HepG2 (cell line): ENCODE results near the gene KLHL35. TPM values are rescaled to one million over a fixed set of nuclear protein-coding genes. Genes with fewer than 3 reads are reported as not detected.

ENCODE experiments used
- ARID3A ChIP-seq: IDR thresholded peaks from 2 replicates; pipeline ENCODE4 v1.6.1; 2012; ENCODE audit warnings: low read depth, low read length, improper control_type of control experiment
- ARNTL ChIP-seq: sonication (generic); formaldehyde crosslinking; IDR thresholded peaks from 2 replicates; pipeline ENCODE4 v1.4.0; 2020; ENCODE audit warnings: mild to moderate bottlenecking, missing genetic modification reagents
- DRAP1 ChIP-seq: IDR thresholded peaks from 2 replicates; pipeline ENCODE4 v1.6.1; 2016; ENCODE audit warnings: missing genetic modification reagents, missing compliant biosample characterization
- ELK4 ChIP-seq: sonication (generic); formaldehyde crosslinking; IDR thresholded peaks from 2 replicates; pipeline ENCODE4 v1.9.0; 2021; ENCODE audit warnings: missing genetic modification reagents, borderline replicate concordance
- MTF1 ChIP-seq: sonication (generic); formaldehyde crosslinking; IDR thresholded peaks from 2 replicates; pipeline ENCODE4 v1.5.0; 2020; ENCODE audit warnings: missing genetic modification reagents
- RELA ChIP-seq: sonication (generic); formaldehyde crosslinking; IDR thresholded peaks from 2 replicates; pipeline ENCODE4 v1.4.0; 2020; ENCODE audit warnings: missing genetic modification reagents
- REPIN1 ChIP-seq: sonication (generic); formaldehyde crosslinking; IDR thresholded peaks from 2 replicates; pipeline ENCODE4 v1.8.0; 2022; ENCODE audit warnings: missing genetic modification reagents, low read depth, mild to moderate bottlenecking, borderline replicate concordance
- SATB2 ChIP-seq: sonication (generic); formaldehyde crosslinking; IDR thresholded peaks from 2 replicates; pipeline ENCODE4 v1.5.0; 2020; ENCODE audit warnings: missing genetic modification reagents
- TRIM22 ChIP-seq: fragments of 450-650 bp; IDR thresholded peaks from 2 replicates; pipeline ENCODE4 v1.6.1; 2017
- ZBTB25 ChIP-seq: IDR thresholded peaks from 2 replicates; pipeline ENCODE4 v1.6.1; 2018; ENCODE audit warnings: missing genetic modification reagents
- ZNF18 ChIP-seq: sonication (generic); formaldehyde crosslinking; IDR thresholded peaks from 2 replicates; pipeline ENCODE4 v1.8.0; 2022; ENCODE audit warnings: mild to moderate bottlenecking, missing genetic modification reagents; ENCODE audit not compliant: insufficient replicate concordance
- ZNF280B ChIP-seq: sonication (generic); formaldehyde crosslinking; IDR thresholded peaks from 2 replicates; pipeline ENCODE4 v1.5.0; 2020; ENCODE audit warnings: missing genetic modification reagents, mild to moderate bottlenecking, borderline replicate concordance
- ZNF350 ChIP-seq: sonication (generic); formaldehyde crosslinking; IDR thresholded peaks from 2 replicates; pipeline ENCODE4 v1.4.0; 2020; ENCODE audit warnings: mild to moderate bottlenecking, low read depth, missing genetic modification reagents, borderline replicate concordance
- ZNF710 ChIP-seq: sonication (generic); formaldehyde crosslinking; IDR thresholded peaks from 2 replicates; pipeline ENCODE4 v1.5.0; 2020; ENCODE audit warnings: mild to moderate bottlenecking, missing genetic modification reagents, borderline replicate concordance
- ZNF737 ChIP-seq: sonication (generic); formaldehyde crosslinking; IDR thresholded peaks from 2 replicates; pipeline ENCODE4 v1.5.0; 2020; ENCODE audit warnings: missing genetic modification reagents, mild to moderate bottlenecking, borderline replicate concordance
- ZNF777 ChIP-seq: sonication (generic); formaldehyde crosslinking; IDR thresholded peaks from 2 replicates; pipeline ENCODE4 v1.4.0; 2020; ENCODE audit warnings: missing genetic modification reagents
- ZSCAN29 ChIP-seq: sonication (generic); formaldehyde crosslinking; conservative IDR thresholded peaks from 2 replicates; pipeline ENCODE4 v1.4.0; 2020; ENCODE audit warnings: mild to moderate bottlenecking, missing genetic modification reagents
- polyA plus RNA-seq, 8 experiments: library from polyadenylated mRNA; depleted of rRNA in 3 of 8; stranded (reverse) in 7 of 8; unstranded in 1 of 8; fragments of >200 nt; fragmentation: Illumina TruSeq in 4 of 8; extraction: Trizol in 4 of 8; gene quantifications; 2 replicates each; pipeline versions ENCODE4 v1.2.1 to v1.2.3, GENCODE V29; 2011 to 2016; ENCODE audit warnings: low read depth in 4 of 8, missing spikeins in 1 of 8, mixed read lengths in 1 of 8; ENCODE audit not compliant: insufficient read depth in 1 of 8
- total RNA-seq, 5 experiments: library from RNA; depleted of rRNA; stranded (reverse); fragments of >200 nt; fragmentation: Illumina TruSeq; extraction: Trizol; gene quantifications; 2 replicates each; pipeline ENCODE4 v1.2.3, GENCODE V29; 2016; ENCODE audit warnings: low read depth in 1 of 5

KLHL35 gene
- total and polyA plus RNA-seq, 2 of the 13 experiments (the other 11 are each of a cell fraction or from before 2014, with no cell fraction given): not detected

- TF ChIP-seq ELK4 (CRISPR knock-in tag) (no peak), ZNF350 (no peak; the same call in 1 of the 2 replicates), DRAP1 (CRISPR knock-in tag) (0 out of 2 replicates have a peak, but pooled peaks have one; percentile 29), REPIN1 (CRISPR knock-in tag) (no peak), ZBTB25 (CRISPR knock-in tag) (peak; percentile 30; the same call in 1 of the 2 replicates), ZNF280B (CRISPR knock-in tag) (no peak), ZNF18 (CRISPR knock-in tag) (no peak), ARNTL (no peak), TRIM22 (no peak), ZSCAN29 (CRISPR knock-in tag) (no peak), RELA (CRISPR knock-in tag) (0 out of 2 replicates have a peak, but pooled peaks have one; percentile 39), SATB2 (CRISPR knock-in tag) (no peak), ZNF710 (CRISPR knock-in tag) (peak; percentile 47; the same call in 1 of the 2 replicates), ARID3A (no peak), MTF1 (CRISPR knock-in tag) (no peak), ZNF777 (CRISPR knock-in tag) (0 out of 2 replicates have a peak, but pooled peaks have one; percentile 32), ZNF737 (CRISPR knock-in tag) (no peak)
These were observed 48.4 kb downstream of the KLHL35 start (continued) for GRCh38 chr11:75384438-75385080.
